Aorta (tissue), 4 donors: ENCODE data around the gene ACBD7. TPM values are rescaled to one million over a fixed set of nuclear protein-coding genes. Genes with fewer than 3 reads are reported as not detected.

Experiments
- polyA plus RNA-seq, 2 donors: library from polyadenylated mRNA; stranded (reverse); fragments of 200-250 nt; gene quantifications; one replicate each; pipeline ENCODE4 v1.2.3, GENCODE V29; 2013
- total RNA-seq, 2 donors: library from RNA; stranded (reverse); fragmentation: NEBNext Ultra II Directional; extraction: Animal tissue kit (Norgen Biotek cat#: 25700); gene quantifications; one replicate each; pipeline ENCODE4 v1.2.1, GENCODE V29; 2021
- donor health status: healthy with polysubstance abuse.
- donor health status: Bipolar disorder and iron deficiency.
- donor health status: DM: no; HTN: no; CAD: no.
- donor health status: DM: yes; HTN: yes; CAD: no.

Gene ACBD7
- total and polyA plus RNA-seq, 4 donors = not detected

Other genes starting within 250 kb of the ACBD7 start
- gene SUV39H2, start 209.9 kb downstream of the ACBD7 start, total RNA-seq = 1 to 10 TPM; 5.2 to 8.0 TPM
- gene SUV39H2, start 209.9 kb downstream of the ACBD7 start, polyA plus RNA-seq = 1 to 10 TPM; 1.1 to 3.0 TPM
- 10 to 100 TPM in 1 of 2 donors, 1 to 10 TPM in 1; 9.3 to 16.6 TPM for gene DCLRE1C, start 134.7 kb downstream of the ACBD7 start, total RNA-seq
- gene DCLRE1C, start 134.7 kb downstream of the ACBD7 start, polyA plus RNA-seq = 1 to 10 TPM; 1.6 to 5.9 TPM
- gene MEIG1, start 129.4 kb downstream of the ACBD7 start, total RNA-seq = not detected
- not detected for gene MEIG1, start 129.4 kb downstream of the ACBD7 start, polyA plus RNA-seq
- 1 to 10 TPM in 1 of 2 donors, not detected in 1; 1.1 TPM for gene OLAH, start 44.8 kb downstream of the ACBD7 start, total RNA-seq
- gene OLAH, start 44.8 kb downstream of the ACBD7 start, polyA plus RNA-seq = 1 to 10 TPM; 2.5 to 4.4 TPM
- 1 to 10 TPM; 8.2 to 9.0 TPM for gene RPP38, start 8.6 kb upstream of the ACBD7 start, total RNA-seq
- gene RPP38, start 8.6 kb upstream of the ACBD7 start, polyA plus RNA-seq = 10 to 100 TPM in 1 of 2 donors, 1 to 10 TPM in 1; 9.6 to 12.0 TPM
- gene NMT2, start 79.9 kb upstream of the ACBD7 start, total RNA-seq = 10 to 100 TPM; 11.9 to 20.4 TPM
- gene NMT2, start 79.9 kb upstream of the ACBD7 start, polyA plus RNA-seq = 10 to 100 TPM; 11.9 to 12.5 TPM